NK-92 treated with Interleukin-12 subunit alpha and Interleukin-12 subunit beta, amount 100 ng/mL, for 24 hours (cell line): Measurements from ENCODE around the gene RAPGEF6.
"Not testable (repeated sequence)": the region's sequence is repeated elsewhere in the genome, so short reads cannot be mapped to it uniquely, and the experiment has no call there.

Experiments
- DNase-seq: peaks from one replicate; lab custom pipeline; 2025; lab: John Stamatoyannopoulos, UW

The RAPGEF6 gene

DNA sequence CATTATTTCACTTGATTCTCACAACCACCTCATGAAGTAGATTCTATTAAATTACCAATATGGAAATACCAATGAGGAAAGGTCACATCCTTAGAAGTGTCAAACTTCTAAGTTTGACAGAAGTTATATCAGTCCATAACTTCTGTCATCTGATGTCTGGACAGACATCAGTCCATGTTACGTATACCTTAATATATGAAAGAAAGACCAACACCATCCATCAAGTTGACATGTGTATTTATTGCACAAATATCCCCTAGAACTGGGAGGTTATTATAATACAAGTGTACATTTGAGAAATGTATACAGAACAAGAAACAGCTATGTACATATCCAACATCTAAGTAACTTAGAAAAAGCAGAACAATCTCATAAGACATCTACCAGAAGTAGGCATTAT, 6.5 kb upstream of the RAPGEF6 start:
- DNase-seq, result no peak

DNA sequence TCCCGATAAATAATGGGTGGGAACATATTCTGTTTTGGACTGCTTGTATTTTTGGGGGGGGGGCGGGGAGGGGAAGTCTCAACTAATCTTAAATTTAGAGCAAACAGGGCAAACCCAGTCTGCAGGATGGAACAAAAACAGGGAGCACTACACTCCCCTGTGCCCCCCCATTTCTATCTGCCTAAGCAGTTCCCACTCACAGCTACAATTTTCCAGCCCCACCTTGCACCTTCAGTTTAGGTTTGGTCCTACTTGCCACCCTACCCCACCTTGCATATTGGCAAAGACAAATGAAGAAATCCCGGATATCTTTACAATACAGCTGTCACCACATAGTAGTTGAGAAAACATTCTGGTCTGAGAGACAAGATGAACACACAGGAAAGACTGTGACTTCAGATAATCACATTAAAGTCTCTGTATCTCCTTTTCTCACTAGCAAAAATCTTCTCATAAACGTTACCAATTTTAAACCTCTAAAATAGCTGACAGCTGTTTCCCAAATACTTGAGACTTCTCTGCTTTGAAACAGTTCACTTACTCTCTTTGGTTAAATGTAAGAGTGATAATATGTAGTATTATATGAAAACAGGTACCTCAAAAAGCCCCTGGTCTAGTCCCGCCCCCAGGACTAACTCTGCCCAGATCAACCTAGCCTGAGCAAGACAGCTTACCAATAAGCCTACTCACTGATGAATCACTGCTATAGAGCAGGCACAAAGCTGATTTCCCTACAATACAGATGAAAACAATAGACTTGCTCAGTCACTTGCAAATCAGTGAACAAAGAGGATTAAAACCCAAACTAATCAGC, 5.2 kb upstream of the RAPGEF6 start:
- no peak for DNase-seq

DNA sequence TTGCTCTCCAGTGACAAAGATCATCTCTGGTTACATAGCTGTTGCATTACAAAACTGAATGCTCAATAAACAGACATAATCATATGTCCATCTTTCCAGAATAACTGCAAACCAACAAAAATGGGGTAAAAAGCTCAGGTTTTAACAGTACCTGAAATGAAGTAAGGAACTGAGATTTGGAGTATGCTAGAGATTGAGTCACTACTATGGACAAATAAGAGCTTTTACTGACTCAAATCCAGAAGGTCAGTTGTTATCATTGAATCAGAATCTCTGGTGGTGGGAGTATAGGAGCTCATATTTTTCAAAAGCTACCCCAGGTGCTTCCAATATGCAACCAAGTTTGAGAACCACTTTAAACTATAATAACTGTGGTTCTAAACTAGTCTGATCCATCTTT, 4.1 kb upstream of the RAPGEF6 start:
- no peak for DNase-seq

DNA sequence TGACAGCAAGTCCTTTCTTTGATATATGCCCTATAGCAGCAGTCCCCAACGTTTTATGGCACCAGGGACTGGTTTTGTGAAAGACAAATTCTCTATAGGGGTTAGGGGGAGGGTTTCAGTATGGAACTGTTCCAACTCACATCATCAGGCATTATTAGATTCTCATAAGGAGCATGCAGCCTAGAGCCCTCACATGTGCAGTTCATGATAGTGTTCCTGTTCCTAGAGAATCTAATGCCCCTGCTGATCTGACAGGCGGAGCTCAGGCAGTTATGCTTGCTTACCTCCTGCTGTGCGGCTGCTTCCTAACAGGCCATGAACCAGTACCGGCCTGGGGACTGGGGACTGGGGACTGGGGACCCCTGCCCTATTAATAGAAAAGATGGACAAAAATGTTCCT, 2.7 kb upstream of the RAPGEF6 start:
- DNase-seq, result no peak

DNA sequence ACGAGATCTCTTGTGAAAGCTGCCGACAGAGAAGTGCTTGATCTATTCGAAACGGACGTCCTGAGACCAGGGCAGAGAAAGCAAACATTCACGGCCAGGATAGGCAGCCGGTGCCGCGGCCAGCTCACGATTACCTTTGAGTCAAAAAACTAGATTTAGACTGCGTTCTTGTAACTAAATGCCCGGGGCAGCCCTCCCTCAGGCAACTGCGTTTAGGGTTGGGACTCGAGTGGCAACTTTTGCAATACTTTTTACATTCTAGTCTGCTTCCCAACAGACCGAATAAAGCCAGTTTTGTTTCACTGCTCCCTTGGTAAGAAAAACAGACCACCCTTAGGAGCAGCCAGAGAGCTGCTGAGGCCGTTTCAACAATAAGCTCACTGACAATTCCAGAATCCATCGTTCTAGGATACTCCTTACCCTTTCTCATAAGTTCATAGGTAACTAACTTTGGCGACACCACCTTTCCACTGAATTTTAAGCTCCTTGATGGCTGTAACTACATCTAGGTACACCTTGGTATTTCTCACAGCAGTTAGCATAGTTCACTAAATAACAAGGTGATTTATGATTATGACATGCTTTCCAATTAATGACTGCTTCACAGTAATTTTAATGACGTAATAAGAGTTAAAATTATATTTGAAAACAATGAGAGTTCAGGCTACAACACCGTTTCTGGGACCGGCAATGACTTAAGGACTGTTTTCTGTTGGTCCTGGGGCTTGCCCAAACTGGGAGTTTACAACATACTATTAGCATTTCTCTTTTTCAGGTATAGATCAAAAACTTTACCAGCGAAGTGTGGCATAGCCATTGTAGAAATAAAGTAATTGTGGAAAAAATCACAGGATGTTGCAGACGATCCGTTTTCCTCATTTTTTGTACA, 899 bp upstream of the RAPGEF6 start:
- peak; percentile 57 for DNase-seq

DNA sequence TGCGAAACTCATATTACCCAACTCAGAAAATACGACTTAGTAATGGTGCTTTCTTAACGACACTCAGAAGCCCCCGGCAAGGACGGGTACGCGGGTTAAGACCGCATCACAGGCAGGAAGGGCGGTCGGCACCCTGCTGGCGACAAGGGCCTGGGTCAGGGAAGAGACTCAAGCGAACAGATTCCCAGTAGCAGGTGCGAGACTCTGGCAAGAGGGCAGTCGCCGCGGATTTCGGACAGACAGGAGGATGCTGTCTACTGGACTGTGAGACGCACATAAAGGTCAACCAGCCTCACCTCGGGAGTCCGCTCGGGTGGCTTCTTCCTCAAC, 398 bp downstream of the RAPGEF6 start:
- peak; percentile 63 for DNase-seq

DNA sequence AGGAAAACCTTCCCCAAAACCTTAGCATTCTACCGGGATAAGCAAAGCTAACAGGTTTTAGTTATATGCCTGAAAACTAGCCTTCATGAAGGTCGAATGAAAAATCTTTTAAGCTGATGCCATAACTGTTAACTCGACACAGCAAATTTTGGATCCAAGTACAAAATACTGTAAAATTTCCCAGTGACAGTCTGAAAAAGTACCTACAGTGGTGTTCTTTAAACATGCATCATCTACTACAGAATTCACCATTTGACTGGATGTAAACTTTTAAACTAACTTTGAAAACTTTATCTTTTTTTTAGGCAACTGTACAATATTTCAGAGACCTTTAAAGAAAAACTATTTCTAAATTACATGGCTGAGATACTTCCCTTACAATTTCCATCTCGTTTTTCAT, 791 bp downstream of the RAPGEF6 start:
- no peak for DNase-seq

DNA sequence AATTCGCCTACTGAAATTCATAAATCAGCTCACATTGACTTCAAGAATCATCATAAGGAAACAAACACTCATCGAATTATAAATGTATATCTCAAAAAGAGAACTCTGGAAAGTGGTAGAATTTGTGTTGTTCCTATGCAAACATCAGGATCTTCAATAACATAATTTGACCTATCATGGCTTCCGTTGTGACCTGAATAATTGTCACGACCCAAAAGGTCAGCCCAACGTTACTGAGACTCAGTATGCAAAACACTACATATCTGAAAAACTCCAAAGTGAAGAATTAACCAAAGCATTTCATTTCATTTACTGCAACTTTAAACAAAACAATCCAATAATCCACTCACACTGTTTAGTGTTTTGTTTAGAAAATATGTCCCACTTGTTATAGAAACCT, 1.2 kb downstream of the RAPGEF6 start:
- no peak for DNase-seq

DNA sequence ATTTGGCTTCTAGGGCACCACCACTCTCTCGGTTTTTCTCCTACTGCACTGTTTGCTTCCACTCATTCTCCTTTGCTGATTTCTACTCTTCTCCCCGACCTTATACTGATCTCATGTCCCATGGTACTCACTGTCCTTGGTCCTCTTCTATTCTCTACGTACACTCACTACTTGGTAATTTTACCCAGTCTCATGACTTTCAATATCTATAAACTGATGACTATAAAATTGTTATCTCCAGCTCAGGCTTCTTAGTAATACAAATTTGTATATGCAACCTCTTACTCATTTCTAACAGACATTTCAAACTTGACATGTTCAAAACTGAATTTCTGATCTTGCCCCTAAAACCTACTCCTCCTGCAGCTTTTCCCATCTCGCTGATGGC, 4.1 kb downstream of the RAPGEF6 start:
- DNase-seq, result no peak

DNA sequence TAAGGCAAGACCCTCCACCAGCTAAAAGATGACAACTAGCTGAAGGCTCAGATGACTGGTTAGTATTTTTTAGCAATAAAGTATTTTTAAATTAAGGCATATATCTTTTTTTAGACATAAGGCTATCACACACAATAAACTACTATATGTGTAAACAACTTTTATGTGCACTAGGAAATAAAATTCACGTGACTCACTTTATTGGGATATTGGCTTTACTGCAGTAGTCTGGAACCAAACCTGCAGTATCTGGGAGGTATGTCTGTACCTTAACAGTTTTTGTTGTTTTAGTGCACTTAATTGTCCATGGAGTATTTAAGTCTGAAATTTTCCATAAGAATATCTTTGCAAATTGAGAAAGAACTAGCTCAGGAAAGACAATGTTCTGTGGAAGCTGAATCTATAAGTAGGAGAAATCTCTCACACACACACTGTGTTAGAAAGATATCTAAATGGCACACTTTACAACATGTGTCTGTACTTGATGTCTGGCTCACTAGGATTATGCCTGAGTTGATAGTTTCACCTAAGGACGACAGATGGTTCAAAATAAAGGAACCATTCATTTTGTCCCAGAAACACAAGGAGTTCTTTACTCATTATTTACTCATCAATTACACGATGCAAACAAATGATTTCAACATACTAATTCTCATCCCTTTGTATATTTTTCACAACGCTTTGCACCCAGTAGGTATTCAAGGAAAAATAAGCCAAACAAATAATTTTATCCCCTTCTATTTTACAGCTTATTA, 4.6 kb downstream of the RAPGEF6 start:
- DNase-seq, result no peak

DNA sequence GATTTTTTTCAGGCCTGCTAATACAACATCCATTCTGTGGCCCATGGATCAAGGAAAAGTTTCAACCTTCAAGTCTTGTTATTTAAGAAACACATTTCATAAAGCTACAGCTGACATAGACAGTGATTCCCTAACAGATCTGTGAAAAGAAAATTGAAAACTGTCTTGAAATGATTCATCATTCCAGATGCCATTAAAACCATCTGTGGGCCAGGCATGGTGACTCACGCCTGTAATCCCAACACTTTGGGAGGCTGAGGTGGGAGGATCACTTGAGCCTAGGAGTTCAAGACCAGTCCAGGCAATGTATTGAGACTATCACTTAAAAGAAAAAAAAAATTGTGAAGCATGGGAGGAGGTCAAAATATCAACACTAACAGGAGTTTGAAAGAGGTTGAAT, 6.0 kb downstream of the RAPGEF6 start:
- no peak for DNase-seq

DNA sequence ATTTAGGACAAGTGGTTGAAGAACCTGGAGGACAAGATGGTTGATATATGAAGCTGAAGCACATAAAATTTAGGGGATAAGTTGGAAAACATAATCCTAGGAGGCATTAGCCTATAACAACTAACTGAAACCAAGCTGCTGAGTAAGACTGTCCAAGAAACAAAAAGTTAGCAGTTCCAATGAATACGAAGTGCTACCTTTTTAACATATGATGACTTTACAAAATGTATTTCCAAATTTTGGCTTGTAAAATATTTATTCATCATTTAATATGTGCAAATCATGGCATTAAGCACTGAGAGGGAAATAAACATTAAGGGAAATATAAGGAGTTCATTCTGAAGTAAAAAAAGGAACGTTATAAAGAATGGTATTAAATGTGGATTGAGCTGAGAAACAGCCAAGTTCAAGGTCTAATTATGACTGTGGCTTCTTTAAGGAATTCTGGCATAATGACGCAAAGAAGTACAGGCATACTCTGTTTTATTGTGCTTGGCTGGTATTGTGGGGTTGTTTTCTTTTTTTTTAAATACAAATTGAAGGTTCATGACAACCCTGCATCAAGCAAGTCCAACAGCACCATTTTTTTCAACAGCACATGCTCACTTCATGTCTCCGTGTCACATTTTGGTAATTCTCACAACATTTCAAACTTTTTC, 7.7 kb downstream of the RAPGEF6 start:
- DNase-seq, result no peak

DNA sequence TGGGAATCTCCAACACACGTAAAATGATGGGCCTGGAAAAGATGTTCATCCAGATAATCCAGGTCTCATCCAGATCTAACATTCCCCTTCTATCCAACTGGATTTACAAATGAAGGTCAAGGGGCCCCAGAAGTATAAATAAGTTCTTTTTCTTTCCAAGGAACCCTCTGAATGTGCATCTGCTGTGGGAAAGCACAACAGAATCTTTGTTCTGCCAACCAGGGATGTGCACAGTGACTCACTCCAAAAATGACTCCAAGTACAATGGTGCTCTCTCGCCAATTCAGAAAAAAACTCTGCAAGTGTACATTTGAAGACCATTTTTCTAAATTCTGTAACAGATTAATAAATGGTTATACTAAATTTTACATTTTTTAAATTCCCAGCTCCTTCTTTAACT, 12.4 kb downstream of the RAPGEF6 start:
- no peak for DNase-seq

DNA sequence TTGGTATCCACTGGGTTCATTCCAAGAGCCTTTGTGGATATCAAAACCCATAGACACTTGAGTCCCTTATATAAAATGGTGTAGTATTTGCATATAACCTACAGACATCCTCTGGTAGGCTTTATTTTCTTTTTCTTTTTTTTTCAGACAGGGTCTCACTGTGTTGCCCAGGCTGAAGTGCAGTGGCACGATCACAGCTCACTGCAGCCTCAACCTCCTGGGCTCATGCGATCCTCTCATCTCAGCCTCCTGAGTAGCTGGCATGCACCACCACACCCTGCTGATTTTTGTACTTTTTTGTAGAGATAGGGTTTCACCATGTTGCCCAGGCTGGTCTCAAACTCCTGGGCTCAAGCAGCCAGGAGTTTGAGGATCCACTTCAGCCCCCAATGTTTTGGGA, 13.9 kb downstream of the RAPGEF6 start:
- DNase-seq, result not testable (repeated sequence)

DNA sequence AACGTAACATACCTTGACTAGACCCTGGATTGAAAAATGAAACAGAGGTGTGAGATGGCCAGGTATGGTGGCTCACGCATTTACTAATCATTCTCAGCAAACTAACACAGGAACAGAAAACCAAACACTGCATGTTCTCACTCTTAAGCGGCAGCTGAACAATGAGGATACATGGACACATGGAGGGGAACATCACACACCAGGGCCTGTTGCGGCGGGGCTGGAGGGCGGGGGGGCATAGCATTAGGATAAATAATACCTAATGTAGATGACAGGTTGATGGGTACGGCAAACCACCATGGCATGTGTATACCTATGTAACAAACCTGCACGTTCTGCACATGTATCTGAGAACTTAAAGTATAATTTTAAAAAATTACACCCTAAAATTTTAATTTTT, 15.9 kb downstream of the RAPGEF6 start:
- DNase-seq, result no peak

DNA sequence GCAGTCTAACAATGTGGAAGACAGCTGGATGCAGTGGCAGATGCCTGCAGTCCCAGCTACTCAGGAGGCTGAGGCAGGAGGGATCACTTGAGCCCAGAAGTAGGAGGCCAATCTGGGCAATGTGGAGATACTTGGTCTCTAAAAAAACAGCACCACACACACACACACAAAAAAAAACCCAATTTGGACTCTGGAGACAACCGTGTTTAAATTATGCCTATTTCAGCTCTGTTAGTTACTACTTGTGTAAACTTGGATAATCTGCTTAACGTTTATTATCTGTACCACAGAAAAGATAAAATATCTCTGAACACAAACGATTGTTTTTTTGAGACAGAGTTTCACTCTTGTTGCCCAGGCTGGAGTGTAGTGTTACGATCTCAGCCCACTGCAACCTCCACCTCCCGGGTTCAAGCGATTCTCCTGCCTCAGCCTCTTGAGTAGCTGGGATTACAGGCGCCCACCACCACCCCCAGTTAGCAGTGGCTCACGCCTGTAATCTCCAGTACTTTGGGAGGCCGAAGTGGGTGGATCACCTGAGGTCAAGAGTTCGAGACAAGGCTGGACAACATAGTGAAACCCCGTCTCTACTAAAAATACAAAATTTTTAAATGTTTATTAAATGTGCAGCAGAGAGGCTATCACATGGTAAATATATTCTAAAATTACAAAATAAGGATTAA, 17.7 kb downstream of the RAPGEF6 start:
- DNase-seq, result no peak

DNA sequence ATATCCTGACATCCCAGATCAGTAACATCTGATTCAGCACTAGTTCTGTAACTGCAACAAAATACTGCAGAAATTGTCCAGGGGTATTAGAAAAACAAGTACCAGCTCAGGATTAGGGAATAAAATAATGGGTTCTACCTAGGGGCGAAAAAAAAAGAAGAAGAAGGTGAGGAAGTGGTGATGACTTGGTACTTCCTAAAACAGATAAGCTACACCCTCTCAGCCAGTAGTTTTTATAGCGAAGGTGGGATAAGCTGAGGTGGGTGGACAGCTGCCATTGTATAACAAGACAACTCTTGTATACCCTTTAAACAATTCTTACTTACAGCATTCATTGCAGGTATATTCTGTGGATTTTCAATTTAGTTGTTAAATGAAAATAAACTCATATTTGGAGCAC, 19.1 kb downstream of the RAPGEF6 start:
- no peak for DNase-seq

DNA sequence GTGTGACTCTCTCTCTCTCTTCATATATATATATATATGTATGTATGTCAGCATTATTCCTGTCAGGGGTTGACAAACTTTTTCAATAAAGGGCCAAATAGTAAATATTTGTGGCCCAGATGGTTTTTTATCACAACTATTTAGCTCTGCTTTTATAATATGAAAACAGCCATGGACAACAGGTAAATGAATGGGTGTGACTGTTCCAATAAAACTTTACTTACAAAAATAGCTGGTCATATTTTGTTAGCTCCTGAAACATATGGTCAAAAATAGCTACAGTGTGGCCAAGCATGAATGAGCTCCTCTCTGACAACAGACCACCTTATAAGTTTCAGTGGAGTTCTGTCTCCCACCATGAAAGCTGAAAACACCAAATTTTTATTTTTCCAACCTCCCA, 21.6 kb downstream of the RAPGEF6 start:
- DNase-seq, result no peak

DNA sequence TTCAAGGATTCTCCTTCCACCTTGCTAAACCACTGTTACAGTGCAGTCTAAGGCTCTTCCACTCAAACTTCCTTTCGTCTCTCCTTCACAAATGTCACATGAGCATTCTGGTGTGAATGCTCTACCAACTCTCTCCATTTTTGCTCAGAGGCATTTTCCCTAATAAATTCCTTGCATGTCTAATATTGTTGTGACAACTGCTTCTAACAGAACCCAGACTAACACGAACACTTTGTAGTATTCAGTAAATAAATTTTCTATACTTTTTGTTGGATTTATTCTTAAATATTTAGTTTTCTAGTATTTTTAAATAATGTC, 24.0 kb downstream of the RAPGEF6 start:
- no peak for DNase-seq

DNA sequence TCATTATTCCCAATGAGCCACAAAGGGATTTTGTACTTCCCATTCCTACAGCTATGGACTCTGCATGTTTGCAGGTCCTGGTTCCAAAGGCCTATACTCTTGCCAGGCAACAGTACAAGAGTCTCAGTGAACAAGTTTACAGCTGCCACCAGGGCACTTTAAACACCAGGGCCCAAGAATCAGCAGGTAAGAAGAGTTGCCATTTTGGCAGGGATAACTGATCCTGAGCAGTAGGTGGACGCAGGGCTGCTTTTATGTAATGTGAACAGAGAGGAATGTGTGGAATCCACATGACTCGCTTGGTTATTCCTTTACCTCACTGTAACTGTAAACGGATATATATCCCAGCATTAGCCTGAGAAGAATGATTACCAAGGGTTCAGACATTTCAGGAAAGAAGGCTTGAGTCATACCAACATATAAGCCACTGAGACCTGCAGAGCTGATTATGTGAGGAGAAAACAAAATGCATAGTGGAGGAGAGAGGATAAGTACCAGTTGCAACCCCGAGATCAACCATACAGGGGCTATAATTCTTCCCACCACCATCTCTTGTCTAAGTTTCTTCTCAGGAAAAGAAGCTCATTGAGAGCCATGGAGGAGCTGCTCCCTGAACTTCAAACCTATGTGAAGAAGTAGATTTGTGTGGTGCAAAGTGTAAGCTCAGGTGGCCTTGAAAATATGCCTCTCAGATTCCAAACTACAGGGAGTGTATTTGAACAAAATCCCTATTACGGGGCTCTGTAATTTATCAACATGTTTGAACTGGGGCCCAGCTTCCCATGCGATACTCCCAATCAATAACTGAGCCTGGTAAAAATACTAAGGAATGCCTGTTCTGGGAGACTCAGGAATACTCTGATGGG, 24.6 kb downstream of the RAPGEF6 start:
- no peak for DNase-seq

DNA sequence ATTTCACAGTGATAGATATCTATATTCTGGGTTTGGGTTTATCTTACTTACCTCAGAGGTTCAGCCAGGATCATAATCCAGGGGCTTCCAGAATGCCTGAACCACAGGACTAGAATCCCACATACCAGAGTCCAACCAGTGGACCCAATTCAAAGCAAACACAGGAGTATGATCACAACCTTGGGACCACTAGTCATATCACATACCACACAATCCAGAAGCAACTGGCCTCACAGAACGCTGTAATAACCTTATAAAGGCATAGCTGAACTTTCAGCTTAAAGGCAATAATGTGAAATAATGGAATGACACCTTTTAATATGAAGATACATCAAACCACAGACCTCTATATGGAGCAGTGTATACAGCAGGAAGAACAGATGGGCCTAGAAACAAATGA, 25.3 kb downstream of the RAPGEF6 start:
- no peak for DNase-seq
